GM21360 (cell line): Measurements from ENCODE around the gene BSN.

Experiments used
- ATAC-seq: cut with Tn5 transposase; IDR thresholded peaks from one replicate; pipeline ENCODE4 v1.9.1; 2021; ENCODE audit warnings: mild to moderate bottlenecking, moderate library complexity; ENCODE audit not compliant: unreplicated experiment

Gene BSN

GRCh38 chr3:49713336-49714105, 159.2 kb downstream of the BSN start:
- no peak for ATAC-seq

GRCh38 chr3:49714728-49715550, 160.7 kb downstream of the BSN start:
- ATAC-seq = no peak

GRCh38 chr3:49715611-49716121, 161.4 kb downstream of the BSN start:
- ATAC-seq = no peak

GRCh38 chr3:49716169-49716568, 161.9 kb downstream of the BSN start:
- ATAC-seq = no peak

GRCh38 chr3:49716691-49717210, 162.5 kb downstream of the BSN start:
- no peak for ATAC-seq

GRCh38 chr3:49717211-49717958, 163.1 kb downstream of the BSN start:
- no peak for ATAC-seq

- no peak for ATAC-seq
Measured at GRCh38 chr3:49717959-49718857, 163.9 kb downstream of the BSN start.

- ATAC-seq = no peak
Measured at GRCh38 chr3:49718858-49719213, 164.6 kb downstream of the BSN start.

GRCh38 chr3:49719214-49719884, 165.1 kb downstream of the BSN start, which contains the start of gene AMIGO3:
Gene AMIGO3, minus strand, starts transcription at chr3:49719684. Its CDS starts 219 bp downstream, at chr3:49719465.
- ATAC-seq = peak; percentile 40
